ENCODE measurements around the gene ROPN1B.

GRCh38 chr3:126026761-126027160 lies 57.8 kb downstream of the ROPN1B start:
- TF ChIP-seq CTCF (IDR thresholded peaks at IDR 0.05) (no peak), POLR2AphosphoS5 (IDR thresholded peaks at IDR 0.05; ENCODE audit: low read depth, low read length) (no peak), TCF7L2 (IDR thresholded peaks at IDR 0.05; ENCODE audit: low read depth, low read length) (no peak), REST (IDR thresholded peaks at IDR 0.05; ENCODE audit: insufficient read depth in 1 of 2, low read depth in 2 of 2, low read length in 1 of 2) (no peak), SIN3A (IDR thresholded peaks at IDR 0.05; ENCODE audit: borderline replicate concordance, insufficient read depth, low read depth, low read length) (no peak)
